ENCODE data around the gene KRTAP5-2.

Gene KRTAP5-2

DNA sequence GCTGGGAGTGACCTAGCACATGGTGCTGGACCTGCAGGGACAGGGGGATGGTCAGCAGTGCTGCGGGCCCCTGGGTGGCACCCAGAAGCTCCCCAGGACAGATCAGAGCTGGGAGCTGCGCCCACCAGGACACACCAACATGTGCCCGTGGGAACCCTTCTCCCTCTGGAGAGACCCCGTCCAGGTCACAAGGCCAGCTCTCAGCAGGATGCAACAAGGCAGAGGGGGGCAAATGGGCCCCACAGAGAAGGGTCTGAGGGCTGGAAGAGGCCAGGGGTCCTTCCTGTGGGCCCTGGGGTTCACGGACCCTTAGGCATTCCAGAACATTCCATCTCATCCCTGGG, 32.2 kb downstream of the KRTAP5-2 start:
- no peak for DNase-seq

DNA sequence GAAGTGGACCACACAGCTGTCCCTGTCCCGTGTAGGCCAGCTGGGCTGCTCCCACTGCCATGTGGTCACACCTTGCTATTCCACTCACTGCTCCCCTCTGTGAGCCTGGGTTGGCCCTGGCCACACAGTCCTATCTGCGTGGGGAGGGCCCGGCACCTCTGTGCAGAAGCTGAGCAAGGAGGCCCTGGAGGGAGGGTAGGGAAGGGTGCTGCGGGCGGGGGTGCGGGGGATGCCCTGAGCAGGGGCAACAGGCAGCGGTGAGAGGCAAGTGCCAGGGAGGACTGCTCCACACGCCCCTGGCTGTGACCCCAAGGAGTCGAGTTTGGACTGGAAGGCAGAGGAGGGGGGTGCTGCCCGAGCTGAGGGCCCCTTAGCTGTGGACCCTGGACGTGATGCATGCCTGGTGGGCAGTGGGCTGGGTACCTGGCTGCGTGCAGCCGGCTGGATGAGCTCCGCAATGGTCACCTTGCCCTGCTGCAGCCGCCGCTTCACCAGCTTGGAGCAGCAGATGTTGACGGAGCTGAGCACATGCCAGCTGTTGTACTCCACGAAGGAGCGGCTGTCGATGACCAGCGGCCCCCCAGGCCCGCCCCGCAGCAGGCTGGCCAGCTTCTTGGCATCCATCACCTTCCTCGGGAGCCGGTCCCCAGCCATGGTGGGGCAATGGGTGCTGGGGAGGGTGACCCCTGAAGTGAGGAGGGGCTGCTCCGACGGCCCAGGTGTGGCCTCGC, 32.8 kb downstream of the KRTAP5-2 start:
- DNase-seq, result no peak

DNA sequence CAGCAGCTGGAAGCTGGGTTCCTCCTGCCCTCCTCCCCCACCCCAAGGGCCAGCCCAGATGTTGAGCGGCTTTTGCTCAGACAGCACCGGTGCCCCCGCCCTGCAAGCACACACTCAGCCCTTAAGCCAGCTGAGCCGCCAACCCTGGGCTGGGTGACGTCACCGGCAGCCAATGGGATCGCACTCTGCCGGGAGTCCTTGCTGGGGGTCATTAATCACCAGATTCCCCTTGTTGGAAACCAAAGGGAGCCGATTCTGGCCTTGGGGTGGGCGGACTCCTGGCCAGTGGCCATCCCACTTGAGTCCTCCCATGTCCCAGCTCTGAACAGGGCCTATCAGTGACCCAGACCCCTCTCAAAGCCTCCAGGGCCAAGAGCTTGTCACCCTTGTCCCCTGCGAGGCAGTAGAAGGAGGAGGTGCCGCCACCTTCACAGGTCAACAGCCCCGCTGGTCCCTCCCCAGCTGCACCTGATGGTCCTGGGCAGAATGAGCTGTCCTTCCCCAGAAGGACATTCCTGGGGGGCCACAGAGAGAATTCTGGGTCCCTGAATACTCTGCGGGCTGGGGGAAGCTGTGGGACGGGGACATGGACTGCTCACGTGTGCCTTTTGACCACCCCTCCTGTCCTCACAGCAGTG, 33.4 kb downstream of the KRTAP5-2 start:
- no peak for DNase-seq

DNA sequence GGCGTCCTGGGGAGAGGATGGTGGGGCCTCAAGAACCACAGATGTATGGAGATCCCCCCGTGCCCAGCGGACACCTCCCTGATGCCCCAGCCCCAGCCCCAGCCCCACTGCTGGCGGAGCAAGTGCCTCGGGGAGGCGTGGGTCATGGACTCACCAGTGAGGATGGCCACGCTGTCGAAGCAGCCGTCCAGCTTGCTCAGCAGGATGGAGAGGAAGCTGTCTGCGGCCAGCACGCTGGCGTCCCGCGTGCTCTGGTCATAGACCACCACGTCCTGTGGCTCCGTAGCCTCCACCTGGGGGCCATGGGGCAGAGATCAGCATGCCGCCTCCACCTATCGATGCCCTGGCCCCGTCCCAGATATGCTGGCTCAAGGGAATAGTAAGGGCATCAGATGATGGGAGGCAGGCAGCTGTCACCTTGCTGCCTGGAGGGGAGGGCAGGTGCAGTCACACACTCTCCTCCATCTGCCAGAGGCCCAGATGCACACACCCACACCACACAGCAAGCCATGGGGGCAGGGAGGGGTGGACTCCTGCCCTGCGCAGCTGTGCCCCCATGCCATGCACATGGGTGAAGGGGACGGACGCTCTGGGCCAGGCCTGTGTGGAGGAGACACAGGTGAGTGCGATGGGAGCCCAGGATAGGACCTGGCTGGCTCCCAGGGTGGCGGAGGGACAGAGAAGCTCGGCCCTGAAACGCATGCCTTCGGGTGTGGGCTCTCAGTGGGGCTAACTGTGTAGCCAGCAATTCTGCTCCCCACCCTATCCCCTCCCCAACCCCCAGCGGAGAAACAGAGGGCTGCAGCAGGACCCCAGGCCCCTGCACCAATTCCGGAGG, 34.2 kb downstream of the KRTAP5-2 start:
- no peak for DNase-seq

DNA sequence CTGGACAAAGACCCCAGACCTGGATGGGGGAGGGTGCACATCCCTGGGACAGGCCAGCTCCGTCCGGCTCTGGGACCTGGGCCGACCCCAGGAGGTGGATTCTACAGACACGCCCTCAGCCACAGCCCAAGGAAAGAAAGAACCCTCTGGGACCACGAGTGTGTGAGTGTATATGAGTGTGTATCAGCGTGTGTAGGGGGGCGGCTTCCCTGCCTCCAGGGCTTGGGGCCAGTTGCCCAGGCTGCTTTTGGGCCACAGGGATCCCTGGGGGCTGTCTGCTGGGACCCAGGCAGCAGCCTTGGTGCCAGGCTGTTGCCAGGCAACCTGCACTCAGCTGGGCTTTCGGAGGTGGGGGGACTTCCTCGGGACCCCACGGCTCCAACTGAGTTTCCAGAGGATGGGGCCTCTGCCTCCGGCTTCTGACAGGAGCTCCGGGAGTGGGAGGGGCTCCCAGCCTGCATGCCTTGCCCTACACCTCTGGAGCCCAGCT, 34.9 kb downstream of the KRTAP5-2 start:
- no peak for DNase-seq

DNA sequence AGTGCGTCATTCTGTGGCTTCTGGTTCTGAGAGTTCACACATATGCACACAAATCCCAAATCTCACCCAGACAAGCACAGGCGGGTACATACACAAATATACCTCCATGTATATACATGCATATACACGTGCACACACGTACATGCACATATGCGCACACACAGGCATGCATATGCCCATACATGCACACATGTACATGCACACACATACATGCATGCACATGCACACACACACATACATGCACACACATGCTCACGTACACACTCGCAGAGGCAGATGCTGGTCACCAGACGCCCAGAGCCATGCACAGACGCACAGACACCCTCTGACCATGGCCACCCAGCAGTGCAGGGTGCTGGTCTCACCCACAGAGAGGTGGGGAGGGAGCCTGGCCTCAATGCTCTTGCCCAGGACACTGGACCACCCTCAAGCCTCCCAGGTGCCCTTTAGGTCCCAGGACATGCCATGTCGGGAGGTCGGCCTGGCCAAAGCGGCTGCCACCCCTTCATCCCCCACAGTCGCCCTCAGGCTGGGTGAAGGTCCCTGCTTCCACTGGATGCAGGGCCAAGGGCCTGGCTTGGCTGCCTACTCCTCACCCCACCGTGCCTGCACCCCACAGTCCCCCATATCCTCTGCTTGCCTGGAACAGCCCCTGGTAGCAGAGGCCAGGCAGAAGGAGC, 35.5 kb downstream of the KRTAP5-2 start:
- DNase-seq, result no peak

DNA sequence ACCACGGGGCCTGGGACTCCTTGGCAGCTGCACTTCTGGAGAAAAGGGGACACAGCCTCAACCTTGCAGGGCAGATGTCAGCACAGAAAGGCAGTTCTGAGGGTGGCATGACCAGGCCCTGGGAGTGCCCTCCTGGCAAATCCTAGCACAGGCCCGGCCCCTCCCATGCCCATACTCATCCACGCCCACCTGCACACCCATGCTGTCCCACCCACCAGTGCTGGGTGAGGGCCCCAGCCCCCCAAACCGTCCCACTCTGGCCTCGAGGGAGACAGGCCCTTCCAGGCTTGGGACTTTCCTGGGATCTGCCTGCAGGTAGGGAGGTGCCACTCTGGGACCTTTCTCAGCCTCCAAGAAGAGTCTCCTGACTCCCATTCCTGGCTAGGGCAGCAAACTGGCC, 36.1 kb downstream of the KRTAP5-2 start:
- DNase-seq, result no peak

DNA sequence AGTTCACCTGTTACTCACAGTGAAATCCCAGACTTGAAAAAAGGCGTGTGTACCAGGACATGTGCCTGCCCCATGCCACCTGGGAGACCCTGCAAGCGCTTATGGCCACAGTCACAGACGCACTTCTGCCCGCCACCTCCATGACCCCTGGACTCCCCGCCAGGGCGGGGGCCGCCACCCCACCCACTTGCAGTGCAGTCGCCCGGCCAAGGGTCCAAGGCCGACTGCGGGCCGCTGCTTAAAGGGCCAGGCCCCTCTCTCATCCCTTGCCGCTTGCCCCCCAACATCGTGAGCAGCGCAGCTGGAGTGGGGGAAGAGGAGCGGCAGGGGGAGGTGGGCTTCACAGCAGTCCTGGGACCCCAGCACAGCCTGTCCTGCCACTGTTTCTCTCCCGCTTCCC, 36.8 kb downstream of the KRTAP5-2 start:
- DNase-seq, result no peak

DNA sequence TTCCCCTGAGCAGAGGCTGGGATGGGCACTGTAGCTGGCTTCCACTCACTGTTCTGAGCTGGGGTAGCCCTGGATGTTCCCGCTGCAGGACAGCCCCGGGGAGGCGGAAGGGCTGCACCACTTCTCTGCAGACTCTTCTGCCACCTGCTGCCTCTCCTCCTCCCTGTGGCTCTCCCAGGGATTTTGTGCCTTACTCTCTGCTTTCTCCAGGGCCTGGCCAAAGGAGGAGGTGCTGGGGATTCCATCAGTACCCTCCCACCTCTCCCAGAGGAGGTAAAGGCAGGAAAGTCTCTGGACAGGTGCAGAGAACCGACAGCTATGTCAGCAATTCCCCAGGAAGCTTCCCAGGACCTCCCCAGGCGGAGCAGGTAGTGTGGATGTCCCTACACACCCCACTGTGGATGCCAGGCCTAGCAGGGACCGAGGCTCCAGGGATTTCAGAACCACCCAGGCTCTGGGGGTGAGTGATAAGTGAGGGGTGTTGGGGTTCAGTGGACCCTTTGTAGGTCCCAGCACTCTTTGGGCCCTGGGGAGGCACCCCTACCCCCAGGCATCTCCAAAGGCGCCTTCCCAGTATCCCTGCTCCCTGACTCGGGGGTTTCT, 37.3 kb downstream of the KRTAP5-2 start:
- no peak for DNase-seq

DNA sequence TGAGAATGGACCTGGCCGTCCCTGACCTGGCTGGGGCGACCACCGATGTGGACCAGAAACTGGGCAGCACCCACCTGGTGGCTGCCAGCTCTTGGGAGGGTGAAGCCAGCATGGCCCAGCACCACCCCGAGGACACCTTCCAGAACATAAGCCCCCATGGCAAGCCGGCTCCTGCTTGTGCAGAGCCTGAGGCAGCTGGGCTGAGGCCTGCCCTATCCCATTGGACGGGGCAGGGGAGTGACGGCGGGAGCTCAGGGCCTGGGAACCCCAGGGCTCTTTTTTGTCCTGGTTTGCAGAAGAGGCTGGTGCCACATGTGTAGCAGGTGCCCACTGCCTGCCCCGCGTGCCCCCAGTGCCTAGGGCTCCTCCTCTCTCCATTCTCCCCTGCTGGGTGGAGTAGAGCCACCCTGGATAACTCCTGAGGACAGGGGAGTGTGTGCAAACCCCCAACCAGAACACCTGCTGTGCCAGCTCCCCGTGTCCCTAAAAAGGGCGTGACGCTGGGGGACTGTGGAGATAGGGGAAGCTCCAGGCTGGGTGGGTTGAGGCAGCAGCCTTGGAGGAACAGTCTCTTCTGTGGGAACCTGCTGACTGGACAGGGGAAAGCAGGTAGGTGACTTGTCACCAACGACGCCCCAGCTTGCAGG, 38.0 kb downstream of the KRTAP5-2 start:
- no peak for DNase-seq

DNA sequence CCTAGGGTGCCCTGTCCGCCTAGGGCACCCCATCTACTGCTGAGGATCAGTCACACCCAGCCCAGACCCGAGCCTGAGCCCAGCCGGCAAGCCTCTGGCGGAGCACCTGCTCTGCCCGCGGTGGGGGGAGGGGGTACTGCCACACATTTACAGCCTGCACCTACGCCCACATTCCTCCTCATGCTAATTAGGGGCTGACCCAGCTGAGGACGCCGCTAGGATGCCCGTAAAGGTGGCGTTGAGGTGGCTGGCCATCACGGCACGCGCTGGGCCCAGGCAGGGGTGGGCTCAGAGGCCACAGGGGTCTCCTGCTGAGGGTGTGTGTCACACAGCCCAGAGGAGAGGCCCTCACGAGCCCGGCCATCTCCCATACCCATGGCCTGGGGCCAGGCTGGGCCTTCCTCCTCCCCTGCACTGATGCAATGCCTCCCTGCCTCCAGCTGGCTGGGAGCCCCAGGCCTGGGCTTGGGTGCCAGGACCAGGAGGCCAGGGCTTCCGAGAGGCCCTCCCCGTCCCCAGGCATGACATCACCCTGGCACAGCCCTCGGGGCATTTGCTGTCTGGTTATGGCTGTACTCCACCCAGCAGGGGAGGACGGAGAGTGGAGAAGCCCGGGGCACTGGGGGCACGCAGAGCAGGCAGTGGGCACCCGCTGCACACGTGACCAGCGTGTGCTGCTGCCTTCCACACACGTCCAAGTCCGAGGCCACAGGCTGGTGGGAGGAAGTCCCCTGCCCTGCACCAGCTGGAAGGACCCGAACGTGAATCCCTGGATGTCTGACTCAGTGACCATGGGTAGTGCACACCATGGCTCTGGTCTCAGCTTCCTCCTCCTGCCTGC, 38.8 kb downstream of the KRTAP5-2 start:
- no peak for DNase-seq

DNA sequence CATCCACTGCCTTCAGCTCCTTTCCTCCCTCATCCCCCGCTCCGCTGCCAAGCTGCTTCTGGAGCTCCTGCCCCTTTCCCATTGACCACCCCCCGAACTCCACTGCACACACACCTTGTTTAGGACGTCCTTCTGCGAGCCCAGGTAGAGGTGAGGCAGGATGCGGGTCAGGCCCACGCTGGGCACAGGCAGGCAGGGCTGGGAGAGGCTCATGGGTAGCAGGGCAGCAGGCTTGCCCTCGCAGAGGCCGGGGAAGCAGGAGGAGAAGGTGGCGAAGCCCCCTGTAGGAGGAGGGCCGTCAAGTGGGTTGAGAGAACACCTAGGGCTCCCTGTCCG, 39.4 kb downstream of the KRTAP5-2 start:
- no peak for DNase-seq

DNA sequence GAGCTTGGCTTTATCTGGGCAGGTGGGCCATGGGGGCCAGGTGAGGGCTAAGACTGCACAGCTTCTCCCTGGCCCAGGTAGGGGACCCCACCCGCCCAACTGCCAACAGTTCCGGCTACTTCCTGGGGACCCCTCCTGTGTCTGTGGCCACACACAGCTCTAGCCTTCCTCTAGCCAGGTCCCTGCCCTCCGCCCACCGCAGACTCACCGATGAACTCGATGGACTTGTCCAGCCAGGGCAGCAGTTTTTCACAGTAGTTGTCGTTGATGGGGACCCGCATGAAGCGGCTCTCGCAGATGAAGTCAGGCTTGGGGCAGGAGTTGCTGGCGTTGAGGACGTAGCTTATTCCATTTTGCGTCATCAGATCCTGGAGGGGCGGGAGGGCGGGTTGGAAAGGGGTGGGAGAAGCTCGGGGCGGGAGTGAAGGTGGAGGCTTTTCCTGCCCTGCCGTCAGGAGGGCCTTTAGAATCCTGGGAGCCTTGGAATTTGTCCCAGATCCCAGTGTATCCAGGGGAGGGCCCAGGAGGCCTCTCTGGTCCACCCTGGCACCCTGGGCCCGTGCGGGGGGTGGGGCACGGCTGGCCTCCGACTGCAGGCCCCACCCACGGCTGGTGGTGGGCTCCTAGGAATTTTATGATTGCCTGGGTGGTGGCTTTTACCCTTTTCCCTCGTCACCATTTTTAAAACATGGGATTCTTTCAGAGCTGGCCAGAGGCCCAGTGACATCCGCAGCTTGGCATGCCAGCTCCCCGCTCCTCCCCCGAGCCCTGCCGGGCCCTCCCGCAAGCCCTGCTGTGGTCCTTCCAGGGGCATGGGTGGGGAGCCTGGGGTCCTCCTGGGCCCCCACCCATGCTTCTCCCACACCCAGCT, 40.0 kb downstream of the KRTAP5-2 start:
- DNase-seq, result no peak

DNA sequence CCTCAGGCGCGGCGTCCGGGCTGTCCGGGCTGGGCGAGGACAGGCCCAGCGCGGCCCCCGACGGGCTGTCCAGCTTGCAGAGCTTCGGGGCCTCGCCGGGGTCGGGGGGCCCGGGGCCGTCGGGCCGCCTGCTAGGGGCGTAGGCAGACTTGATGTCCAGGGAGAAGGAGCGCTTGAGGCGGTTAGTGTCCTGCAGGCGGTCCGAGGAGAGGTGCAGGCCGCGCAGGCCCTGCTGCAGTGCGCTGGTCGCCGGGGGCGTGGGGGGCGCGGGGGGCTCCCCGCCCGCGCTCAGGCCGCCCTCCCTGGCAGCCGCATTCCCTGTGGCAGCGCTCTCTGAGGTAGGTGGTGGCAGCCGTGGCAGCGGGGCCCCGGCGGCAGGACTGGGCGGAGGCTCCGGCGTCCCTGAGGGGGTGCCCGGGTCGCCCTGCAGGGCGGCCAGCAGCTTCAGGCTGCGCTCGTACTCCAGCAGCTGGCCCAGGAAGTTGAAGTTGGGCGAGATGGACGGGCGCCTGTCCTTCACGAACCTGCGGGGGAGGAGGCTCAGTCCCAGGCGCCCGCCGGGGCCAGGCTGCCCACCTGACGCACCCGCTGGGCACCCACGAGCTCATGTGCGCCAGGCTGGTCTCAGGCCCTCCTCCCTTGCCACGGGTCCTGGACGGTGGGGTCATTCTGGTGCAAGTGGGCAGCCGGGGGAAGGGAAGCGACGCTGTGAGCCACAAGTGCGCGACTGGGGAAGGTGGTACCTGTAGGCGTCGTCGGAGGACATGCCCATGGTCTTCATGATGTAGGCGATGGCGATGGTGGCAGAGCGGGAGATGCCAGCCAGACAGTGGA, 40.8 kb downstream of the KRTAP5-2 start:
- no peak for DNase-seq

DNA sequence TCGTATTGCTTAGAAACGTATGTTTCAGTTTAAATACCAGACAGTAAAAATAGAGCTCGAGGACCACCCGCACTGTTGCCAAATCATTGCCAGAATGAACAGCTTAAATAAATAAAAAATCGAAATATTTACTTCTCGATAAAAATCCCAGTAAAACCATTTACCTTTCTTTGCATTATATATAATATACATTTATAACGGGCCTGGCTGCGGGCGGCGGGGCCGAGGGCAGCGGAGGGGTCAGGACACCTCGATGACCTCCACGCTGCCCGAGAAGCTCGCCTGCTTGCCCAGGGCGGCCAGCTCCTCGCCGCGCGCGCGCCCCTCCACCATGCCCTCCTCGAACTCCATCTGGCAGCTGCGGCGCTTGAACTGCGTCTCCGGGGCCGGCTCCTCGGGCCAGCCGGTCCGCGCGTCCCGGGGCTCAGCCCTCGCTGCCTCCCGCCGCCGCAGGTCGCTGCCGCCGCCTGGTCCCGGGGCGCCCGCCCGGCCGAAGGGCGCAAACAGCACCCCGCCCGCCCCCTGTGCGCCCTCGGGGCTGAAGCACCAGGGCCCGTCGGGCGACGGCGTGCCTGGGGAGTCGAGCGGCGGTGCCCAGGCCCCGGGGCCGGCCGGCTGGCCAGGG, 41.7 kb downstream of the KRTAP5-2 start:
- DNase-seq, result no peak

DNA sequence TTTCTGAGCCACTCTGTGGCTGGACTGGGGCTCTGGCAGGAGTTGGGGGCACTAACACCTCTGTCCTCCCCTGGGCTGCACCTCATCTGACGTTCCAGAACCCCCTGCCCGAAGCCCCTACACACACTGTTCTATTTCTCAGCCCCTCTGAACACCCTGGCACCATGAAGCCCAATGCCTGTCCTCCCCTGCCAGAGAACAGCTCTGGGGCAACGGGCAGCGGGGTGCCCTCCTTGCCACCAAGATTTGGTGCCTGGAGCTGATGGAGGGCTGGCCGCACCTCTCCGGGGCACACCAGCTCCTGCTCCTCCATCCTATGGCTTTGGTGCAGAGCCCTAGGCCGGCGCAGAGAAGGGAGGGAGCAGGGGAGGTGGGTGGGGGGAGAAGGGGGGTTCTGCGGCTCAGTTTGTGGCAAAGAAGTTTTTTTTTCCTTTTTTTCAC, 42.4 kb downstream of the KRTAP5-2 start:
- DNase-seq, result no peak

DNA sequence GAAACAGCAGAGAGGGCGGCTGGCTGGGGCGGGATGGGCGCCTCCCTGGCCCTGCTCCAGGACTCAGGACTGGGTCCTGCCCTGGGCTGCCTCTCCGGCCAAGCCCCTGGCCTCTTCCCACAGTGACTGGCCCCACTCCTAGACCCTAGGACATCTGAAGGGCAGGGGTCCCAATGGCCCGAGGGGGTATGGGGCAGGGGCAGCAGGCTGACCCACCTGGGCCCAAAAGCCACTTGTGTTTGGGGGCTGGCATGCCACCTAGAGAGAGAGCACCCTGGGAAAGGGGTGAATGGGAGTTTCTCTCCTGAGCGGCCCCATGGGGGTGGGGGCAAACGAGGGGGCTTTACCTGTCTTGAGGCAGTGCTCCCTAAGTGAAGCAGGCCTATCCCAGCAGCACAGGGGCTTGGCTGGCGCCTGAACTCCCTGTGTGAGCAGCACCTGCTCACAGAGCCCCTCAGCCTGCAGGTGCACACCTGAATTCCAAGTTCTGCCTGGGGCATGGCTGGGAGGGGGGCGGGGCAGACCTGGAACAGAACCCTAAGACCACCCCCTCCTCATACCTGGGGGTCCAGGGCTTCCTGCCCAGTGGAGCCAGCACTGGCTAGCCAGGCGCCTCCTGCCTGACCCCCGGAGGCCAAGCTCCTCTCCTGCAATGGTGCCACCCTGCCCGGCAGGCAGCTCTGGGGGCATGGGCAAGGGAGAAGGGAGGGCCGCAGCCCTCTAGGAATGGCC, 42.9 kb downstream of the KRTAP5-2 start:
- no peak for DNase-seq

Data from stimulated activated naive CD4-positive, alpha-beta T cell treated with Interleukin-2 at 50 U/mL for 16 hours (primary cell).